Vagina (tissue), 2 donors: ENCODE data around the gene PDE3B. TPM values are rescaled to one million over a fixed set of nuclear protein-coding genes. Genes with fewer than 3 reads are reported as not detected.

Experiments used
- DNase-seq, 2 donors: peaks; one replicate each; pipeline ENCODE4 v3.0.0-alpha.2; 2017; ENCODE audit errors: extremely low spot score in 2 of 2
- H3K27ac ChIP-seq: fragments of 200-600 bp; sonication (generic); one replicate; pipeline ENCODE4 v1.5.1; 2019
- H3K27me3 ChIP-seq: fragments of 200-600 bp; sonication (generic); one replicate; pipeline ENCODE4 v1.5.1; 2019
- H3K36me3 ChIP-seq, 2 donors: fragments of 200-600 bp; sonication (generic); one replicate each; pipeline ENCODE4 v1.5.1; 2017 to 2019
- H3K4me1 ChIP-seq: fragments of 200-600 bp; sonication (generic); one replicate; pipeline ENCODE4 v1.5.1; 2019
- H3K4me3 ChIP-seq, 2 donors: fragments of 200-600 bp; sonication (generic); 1 replicate in 1 of 2; 2 replicates in 1 of 2; pipeline ENCODE4 v1.5.1; 2016 to 2019
- H3K9me3 ChIP-seq: fragments of 200-600 bp; sonication (generic); one replicate; pipeline ENCODE4 v1.5.1; 2019
- CTCF ChIP-seq, 3 experiments: fragments of 450-650 bp in 2 of 3; fragments of 200-600 bp in 1 of 3; sonication (generic) in 1 of 3; IDR thresholded peaks; one replicate each; pipeline ENCODE4 v1.5.1; 2017 to 2019; ENCODE audit warnings: antibody characterized with exemption in 3 of 3, mild to moderate bottlenecking in 2 of 3, moderate library complexity in 2 of 3
- POLR2A ChIP-seq, 2 donors: fragments of 450-650 bp; IDR thresholded peaks; one replicate each; pipeline ENCODE4 v1.6.1; 2017; ENCODE audit warnings: antibody characterized with exemption in 2 of 2, mild to moderate bottlenecking in 2 of 2, moderate library complexity in 2 of 2
- POLR2AphosphoS5 ChIP-seq, 2 donors: sonication (generic); formaldehyde crosslinking; IDR thresholded peaks; one replicate each; pipeline ENCODE4 v1.9.0; 2017; ENCODE audit warnings: antibody characterized with exemption in 2 of 2, mild to moderate bottlenecking in 2 of 2, low read depth in 1 of 2; ENCODE audit not compliant: insufficient read depth in 1 of 2
- intact Hi-C: fragments of 100-400 bp; cut with DNase I; formaldehyde crosslinking; loops from one replicate; pipeline ENCODE4 v1.15.1; 2023
- total RNA-seq: library from RNA; depleted of rRNA; stranded (reverse); fragments of >200 nt; gene quantifications from one replicate; pipeline ENCODE4 v1.2.3, GENCODE V29; 2016

The PDE3B gene
- total RNA-seq, 1 donor from 2014 or later: 10.1 TPM

- H3K27ac ChIP-seq: no peak overlapping the region
- H3K27me3 ChIP-seq: no peaks in the 10 kb centered on the region
- DNase-seq: no peak
- no peak for TF ChIP-seq CTCF (IDR thresholded peaks at IDR 0.05)
- TF ChIP-seq POLR2AphosphoS5 (IDR thresholded peaks at IDR 0.05; ENCODE audit: insufficient read depth in 1 of 2, low read depth in 1 of 2): no peak
- TF ChIP-seq POLR2A (IDR thresholded peaks at IDR 0.05): no peak
- H3K4me3 ChIP-seq: no peak overlapping the region
- H3K9me3 ChIP-seq: no peaks in the 10 kb centered on the region
- intact Hi-C loops: no loop called here
- H3K4me1 ChIP-seq: peaks cover 7% of the 10 kb centered on the region
- no peaks in the 10 kb centered on the region for H3K36me3 ChIP-seq
These were observed 1.2 kb upstream of the PDE3B start for GRCh38 chr11:14642453-14642852.

GRCh38 chr11:14642873-14643696, 519 bp upstream of the PDE3B start:
- Histone ChIP-seq H3K27me3 (no peaks in the 10 kb centered on the region), H3K9me3 (no peaks in the 10 kb centered on the region), H3K4me1 (peaks cover 7% of the 10 kb centered on the region), H3K4me3 (peak overlapping the region; percentile 73 to 78), H3K36me3 (no peaks in the 10 kb centered on the region), H3K27ac (peak overlapping the region; percentile 35)
- intact Hi-C loops: no loop called here
- TF ChIP-seq POLR2A (IDR thresholded peaks at IDR 0.05): no peak
- TF ChIP-seq CTCF (IDR thresholded peaks at IDR 0.05): no peak
- TF ChIP-seq POLR2AphosphoS5 (IDR thresholded peaks at IDR 0.05; ENCODE audit: insufficient read depth in 1 of 2, low read depth in 1 of 2): no peak
- DNase-seq: no peak

- H3K27ac ChIP-seq: peak overlapping the region; percentile 84
- intact Hi-C loops: no loop called here
These were observed 816 bp downstream of the PDE3B start for GRCh38 chr11:14644226-14645014.

GRCh38 chr11:14645015-14645912, 1.7 kb downstream of the PDE3B start:
- H3K27me3 ChIP-seq: no peaks in the 10 kb centered on the region
- H3K36me3 ChIP-seq: no peaks in the 10 kb centered on the region
- TF ChIP-seq CTCF (IDR thresholded peaks at IDR 0.05): no peak
- no peak for TF ChIP-seq POLR2A (IDR thresholded peaks at IDR 0.05)
- TF ChIP-seq POLR2AphosphoS5 (IDR thresholded peaks at IDR 0.05; ENCODE audit: insufficient read depth in 1 of 2, low read depth in 1 of 2): no peak
- intact Hi-C loops: no loop called here
- H3K4me3 ChIP-seq: peak overlapping the region; percentile 73 to 78
- peaks cover 7% of the 10 kb centered on the region for H3K4me1 ChIP-seq
- H3K9me3 ChIP-seq: no peaks in the 10 kb centered on the region
- DNase-seq: no peak
- H3K27ac ChIP-seq: peak overlapping the region; percentile 84

More at GRCh38 chr11:14644226-14645014, 816 bp downstream of the PDE3B start:
- Histone ChIP-seq H3K9me3 (no peaks in the 10 kb centered on the region), H3K4me3 (peak overlapping the region; percentile 73 to 78), H3K4me1 (peaks cover 7% of the 10 kb centered on the region), H3K27me3 (no peaks in the 10 kb centered on the region), H3K36me3 (no peaks in the 10 kb centered on the region)
- DNase-seq: no peak
- TF ChIP-seq POLR2A (IDR thresholded peaks at IDR 0.05): no peak
- peak in 1 of 2 donors; percentile 38 for TF ChIP-seq POLR2AphosphoS5 (IDR thresholded peaks at IDR 0.05; ENCODE audit: insufficient read depth in 1 of 2, low read depth in 1 of 2)
